ENCODE data around the gene SAFB2.

- no peak for TF ChIP-seq POLR2A (IDR thresholded peaks at IDR 0.05)
- TF ChIP-seq, protein P1, sequence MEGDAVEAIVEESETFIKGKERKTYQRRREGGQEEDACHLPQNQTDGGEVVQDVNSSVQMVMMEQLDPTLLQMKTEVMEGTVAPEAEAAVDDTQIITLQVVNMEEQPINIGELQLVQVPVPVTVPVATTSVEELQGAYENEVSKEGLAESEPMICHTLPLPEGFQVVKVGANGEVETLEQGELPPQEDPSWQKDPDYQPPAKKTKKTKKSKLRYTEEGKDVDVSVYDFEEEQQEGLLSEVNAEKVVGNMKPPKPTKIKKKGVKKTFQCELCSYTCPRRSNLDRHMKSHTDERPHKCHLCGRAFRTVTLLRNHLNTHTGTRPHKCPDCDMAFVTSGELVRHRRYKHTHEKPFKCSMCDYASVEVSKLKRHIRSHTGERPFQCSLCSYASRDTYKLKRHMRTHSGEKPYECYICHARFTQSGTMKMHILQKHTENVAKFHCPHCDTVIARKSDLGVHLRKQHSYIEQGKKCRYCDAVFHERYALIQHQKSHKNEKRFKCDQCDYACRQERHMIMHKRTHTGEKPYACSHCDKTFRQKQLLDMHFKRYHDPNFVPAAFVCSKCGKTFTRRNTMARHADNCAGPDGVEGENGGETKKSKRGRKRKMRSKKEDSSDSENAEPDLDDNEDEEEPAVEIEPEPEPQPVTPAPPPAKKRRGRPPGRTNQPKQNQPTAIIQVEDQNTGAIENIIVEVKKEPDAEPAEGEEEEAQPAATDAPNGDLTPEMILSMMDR (IDR thresholded peaks at IDR 0.05) = no peak
These were observed 4.9 kb upstream of the SAFB2 start for GRCh38 chr19:5627395-5627904.
